Hematopoietic multipotent progenitor cell treated with erythropoietin and hydrocortisone succinate and interleukin-3 and kit ligand, for 15 days (in vitro differentiated cells): ENCODE data around the gene COL26A1.

Source experiments
- DNase-seq: peaks from one replicate; pipeline ENCODE4 v3.0.0-alpha.2; 2015; ENCODE audit warnings: low spot score

COL26A1 gene

DNA sequence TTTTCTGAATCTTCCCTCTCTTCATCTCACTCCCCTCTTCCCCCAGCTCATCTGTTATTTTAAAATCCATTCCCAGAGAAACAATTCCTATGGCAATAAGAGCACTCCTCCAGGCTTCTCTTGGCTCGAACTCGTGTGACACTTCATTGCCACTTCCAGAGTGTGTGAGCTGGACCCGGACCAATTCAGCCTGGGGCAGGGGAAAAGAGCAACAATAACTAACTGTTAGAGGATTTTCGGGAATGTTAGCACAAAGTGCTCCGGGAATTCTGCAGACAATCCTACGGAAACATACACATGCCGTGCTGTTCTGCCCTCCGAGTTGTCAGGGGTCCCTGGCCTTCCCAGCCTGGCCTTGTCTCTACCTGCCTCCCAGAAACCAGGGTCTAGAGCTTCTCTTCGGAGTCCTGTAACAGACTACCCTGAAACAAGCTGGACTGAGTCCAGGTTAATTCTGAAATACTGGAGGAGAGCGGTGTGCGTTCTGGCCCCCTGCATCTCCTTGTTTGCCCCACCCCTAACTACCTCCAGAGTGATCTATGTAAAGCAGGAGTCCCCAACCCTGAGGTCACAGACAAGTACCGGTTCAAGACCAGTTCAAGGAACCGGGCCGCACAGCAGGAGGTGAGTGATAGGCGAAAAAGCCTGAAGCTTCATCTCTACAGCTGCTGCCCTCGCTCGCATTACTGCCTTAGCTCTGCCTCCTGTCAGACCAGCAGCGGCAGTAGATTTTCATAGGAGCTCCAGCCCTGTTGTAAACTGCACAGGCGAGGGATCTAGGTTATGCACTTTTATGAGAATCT is 11.3 kb downstream of the COL26A1 start:
- no peak for DNase-seq

DNA sequence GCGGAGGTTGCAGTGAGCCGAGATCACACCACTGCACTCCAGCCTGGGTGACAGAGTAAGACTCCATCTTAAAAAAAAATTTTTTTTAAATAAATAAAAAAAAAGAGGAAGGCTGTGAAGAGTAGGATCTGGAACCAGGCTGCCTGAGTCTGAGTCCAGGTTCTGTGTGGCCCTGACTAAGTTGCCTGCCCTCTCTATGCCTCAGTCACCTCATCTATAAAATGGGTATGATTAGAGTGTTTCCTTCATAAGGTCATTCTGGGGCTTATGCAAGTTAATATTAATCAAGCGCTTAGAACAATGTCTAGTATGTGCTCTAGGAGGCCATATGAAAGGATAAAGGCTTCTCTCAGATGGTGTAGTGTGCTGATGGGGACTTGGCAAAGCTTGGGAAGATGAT is 12.3 kb downstream of the COL26A1 start:
- no peak for DNase-seq

DNA sequence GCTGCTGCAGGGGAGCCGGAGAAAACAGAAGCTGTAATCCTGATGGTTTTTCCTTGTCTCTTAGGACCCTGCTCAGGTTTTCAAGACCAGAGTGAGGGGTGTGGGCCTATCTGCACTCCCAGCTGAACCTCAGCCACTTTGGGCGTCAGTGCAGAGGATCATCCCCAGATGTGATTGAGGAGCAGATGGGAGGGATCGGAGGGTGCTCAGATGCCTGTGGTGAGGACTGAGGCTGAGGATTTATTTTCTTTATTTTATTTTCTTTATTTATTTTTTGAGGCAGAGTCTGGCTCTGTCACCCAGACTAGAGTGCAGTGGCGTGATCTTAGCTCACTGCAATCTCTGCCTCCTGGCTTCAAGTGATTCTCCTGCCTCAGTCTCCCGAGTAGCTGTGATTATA is 13.9 kb downstream of the COL26A1 start:
- no peak for DNase-seq

DNA sequence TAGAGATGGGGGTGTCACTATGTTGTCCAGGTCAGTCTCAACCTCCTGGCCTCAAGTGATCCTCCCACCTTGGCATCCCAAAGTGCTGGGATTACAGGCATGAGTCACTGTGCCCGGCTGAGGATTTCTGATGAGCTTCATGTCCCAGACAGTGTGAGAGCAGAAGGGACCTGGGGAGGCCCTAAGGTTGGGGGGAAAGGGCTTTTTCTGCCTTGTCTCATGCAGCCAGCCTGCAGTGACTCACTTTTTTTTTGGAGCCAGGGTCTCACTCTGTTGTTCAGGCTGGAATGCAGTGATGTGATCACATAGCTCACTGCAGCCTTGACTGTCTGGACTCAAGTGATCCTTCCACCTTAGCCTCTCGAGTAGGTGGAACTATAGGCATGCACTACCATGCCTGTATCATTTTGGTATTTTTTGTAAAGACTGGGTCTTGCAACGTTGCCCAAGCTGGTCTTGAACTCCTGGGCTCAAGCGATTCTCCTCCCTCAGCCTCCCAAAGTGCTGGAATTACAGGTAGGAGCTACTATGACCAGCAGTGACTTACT is 14.6 kb downstream of the COL26A1 start:
- DNase-seq = no peak

DNA sequence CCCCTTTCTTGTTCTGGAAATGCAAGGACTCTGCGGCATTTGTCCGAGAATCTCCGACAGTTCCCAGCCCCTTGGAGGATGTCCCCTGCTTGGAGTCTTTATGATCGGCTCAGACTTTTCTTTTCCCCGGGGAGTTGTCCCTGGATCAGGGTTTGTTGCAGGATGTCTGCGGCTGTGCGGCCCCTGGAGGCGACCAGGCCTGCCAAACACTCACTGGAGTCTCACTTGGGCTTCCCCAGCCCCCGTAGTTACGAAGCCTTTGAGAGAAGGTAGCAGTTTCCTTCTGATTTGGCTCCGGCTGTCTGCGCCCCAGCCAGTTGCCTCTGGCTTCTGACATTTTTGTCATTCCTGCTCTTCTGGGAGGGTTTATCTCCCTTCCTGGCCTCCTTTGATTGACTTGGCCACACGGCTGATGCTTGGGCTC is 16.1 kb downstream of the COL26A1 start:
- DNase-seq = no peak

DNA sequence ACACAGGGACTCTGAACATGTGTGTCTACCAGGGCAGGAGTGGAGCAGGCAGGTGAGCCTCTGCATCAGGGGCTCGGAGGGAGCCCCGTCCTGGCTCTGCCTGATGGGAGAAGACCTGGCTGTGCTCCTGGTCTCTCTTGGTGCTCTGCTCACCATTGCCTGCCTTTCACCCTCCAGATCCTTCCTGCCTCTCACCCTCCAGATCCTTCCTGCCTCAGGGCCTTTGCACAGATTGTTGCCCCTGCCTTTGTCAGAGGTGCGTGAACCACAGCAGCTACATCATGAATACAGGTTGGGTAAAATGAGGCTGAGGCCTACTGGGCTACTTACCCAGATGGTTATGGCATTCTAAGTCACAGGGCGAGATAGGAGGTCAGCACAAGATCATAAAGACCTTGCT is 16.6 kb downstream of the COL26A1 start:
- no peak for DNase-seq

DNA sequence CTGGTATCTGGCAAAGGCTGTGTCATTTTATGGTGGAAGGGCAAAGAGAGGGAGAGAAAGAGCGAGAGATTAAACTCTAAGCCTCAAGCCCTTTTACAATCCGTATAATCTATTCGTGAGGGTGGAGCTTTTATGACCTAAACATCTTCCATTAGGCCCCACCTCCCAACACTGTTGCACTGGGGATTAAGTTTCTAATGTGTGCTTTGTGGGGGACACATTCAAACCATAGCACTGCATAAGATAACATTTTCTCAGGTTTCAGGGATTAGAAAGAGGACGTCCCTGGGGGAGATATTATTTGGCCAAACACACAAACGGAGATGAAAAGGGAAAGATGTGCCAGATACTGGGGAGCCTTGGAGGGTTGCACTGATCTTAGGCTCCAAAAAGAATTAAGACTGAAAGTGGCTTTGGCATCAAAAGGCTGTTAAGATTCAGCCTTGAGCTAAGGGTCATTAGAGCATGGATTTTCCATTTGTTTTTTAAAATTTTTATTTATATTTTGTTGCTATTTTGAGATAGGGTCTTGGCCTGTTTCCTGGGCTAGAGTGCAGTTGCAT is 19.0 kb downstream of the COL26A1 start:
- DNase-seq = no peak

DNA sequence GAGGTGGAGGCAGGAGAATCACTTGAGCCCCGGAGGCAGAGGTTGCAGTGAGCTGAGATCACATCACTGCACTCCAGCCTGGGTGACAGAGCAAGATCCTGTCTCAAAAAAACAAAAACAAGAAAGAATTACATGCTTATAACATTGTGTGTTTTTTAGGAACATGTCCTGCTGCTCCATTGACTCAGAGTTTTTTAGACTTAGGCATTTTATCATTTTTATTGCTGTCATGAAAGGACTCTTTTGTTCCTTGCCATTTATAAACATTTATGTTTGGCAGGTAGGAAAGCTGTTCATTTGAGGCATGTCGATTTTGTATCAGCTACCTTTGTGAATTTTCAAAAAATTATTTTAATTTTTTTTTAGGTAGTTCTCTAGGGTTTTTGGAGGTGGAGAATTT is 20.3 kb downstream of the COL26A1 start:
- DNase-seq = no peak

DNA sequence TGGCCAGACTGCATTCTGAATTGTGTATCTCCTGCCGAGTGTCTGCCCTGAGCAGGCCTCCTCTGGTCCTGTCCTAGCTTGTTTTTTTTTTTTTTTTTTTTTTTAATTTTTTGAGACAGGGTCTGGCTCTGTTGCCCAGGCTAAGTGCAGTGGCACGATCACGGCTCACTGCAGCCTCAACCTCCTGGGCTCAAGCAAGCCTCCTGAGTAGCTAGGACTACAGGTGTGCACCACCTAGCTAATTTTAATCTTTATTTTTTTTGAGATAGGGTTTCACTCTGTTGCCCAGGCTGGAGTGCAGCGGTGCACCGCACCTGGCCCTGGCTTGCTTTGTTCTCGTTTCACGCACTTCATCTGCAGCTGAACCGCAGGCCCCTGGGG is 23.5 kb downstream of the COL26A1 start:
- DNase-seq = no peak

DNA sequence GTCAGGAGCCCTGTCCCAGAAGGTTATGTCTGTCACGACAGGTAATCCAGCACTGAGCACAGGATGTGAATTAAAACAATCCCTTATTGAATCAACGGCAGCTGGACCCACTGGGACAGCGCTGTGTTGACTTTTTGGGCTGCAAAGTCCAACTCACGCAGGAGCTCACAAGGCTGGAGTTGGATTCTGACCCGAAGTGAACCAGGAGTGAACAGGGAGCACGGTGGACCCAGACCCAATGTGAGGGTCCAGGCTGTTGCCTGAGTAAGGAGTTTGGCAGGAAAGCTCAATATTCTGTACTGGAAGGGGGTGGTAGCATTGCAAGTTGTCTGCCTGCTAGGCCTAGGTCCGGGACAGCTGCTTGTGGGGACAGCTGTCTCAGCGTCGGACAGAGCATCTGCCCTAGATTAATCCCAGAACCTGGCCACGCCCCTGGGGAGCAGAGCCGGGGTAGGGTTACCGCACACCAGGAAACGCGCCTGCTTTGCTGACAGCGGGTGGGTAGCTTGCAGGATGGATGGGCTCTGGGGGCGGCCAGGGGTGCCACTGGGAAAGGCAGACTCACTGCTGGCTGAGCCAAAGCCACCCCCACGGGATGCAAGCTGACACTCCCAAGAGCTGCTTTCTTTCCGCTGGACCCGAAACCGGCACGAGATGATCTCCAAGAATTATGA is 24.0 kb downstream of the COL26A1 start:
- DNase-seq = no peak

DNA sequence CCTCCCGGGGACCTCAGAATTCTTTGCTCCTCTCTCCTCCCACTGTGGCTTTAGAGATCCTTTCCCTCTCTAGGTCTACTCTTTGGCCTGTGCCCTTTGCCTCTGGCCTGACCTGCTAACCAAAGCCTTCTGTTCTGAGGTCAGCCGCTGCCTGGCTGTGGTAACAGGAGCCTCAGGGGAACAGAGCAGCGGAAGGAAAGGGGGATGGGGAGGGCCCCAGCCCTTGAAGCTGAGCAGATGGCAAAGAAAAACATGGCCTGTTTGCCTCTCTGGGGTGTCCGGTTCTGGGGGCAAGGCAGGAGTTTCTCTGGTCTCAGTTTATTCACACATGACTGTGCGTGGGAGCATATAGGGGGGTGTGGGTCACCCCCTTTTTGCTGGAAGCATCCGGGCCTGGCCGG is 28.2 kb downstream of the COL26A1 start:
- DNase-seq = no peak

DNA sequence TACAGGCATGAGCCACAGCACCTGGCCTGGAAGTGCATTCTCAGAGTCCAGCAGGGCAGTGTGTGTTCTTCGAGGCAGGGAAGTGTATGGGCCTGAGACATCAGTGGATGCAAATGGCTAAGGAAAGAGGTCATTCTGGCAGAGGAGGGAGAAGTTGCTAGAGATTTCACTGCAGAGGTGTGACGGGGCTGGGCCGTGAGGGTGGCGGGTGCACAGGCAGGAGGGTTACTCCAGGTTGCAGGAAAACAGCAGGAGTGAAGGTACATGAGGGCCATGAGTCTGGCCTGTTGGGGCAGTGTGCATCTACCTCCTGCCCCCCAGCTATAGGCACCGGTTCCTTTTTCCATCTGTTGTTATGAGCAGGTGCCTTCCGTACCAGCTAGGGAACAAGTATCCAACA is 29.3 kb downstream of the COL26A1 start:
- no peak for DNase-seq

DNA sequence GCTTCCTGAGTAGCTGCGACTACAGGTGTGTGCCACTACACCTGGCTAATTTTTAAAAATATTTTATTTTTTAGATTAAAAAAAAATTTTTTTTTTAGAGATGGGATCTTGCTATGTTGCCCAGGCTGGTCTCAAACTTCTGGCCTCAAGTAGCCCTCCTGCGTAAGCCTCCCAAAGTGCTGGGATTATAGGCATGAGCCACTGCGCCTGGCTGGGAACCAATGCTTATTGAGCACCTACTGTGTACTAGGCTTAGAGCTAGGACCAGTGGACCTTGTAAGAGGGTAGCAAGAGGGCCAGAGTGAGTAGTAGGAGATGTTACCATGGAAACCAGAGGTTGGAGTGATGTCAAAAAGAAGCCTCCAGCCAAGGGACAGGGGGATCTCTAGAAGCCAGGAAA is 31.2 kb downstream of the COL26A1 start:
- DNase-seq = no peak

DNA sequence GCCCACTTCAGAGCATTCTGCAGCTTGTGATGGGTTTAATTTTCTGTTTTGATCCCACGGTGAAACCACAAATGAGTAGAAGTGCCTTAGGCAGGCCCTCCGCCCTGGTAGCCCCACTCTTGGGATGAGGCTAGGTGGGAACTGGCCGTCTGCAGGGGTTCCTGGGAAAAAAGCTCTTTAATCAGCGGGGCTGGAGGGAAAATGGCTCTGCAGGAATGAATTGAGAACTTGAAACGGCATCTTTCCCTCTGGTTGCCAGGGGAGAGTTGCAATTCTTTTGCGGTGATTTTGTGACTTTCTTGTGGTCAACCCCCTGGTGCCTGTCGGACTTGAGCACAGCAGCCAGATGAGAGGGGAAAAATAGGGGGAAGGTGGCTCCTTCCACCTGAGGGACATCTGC is 32.7 kb downstream of the COL26A1 start:
- no peak for DNase-seq

DNA sequence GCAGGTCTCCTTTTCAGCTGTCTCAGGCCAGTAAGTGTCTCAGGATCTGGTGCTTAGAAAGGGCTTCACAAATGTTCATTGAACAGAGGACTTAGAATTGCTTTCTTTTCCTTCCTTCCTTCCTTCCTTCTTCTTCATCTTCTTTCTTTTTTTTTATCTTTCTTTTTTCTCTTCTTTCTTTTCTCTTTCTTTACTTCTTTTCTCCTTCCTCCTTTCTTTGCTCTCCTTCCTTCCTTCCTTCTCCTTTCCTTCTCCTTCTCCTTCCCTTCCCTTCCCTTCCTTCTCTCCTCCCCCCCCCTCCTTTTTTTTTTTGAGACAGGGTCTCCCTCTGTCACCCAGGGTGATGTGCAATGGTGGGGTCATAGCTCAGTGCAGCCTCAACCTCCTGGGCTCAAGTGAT is 34.6 kb downstream of the COL26A1 start:
- no peak for DNase-seq

DNA sequence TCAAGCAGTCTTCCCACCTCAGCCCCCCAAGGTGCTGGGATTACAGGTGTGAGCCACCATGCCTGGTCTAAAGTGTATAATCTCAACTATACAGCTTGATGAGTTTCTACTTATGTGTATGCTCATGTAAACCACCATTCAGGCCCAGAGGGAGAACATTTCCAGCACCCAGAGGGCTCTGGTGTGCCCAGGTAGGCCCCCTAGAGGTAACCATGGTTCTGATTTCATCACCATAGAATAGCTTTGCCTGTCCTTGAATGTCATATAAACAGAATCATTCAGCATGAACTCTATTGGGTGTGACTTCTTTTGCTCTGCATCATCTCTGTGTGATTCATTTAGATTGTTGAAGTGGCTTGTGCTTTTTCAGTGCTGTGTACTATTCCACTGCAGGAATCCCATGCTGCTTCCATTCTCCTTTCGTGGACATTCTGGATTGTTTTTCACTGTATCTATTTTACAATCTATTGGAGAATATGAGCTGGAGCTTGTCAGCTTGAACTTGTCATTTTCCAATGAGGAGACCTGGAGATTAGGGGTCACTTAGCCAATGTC is 35.2 kb downstream of the COL26A1 start:
- DNase-seq = no peak

DNA sequence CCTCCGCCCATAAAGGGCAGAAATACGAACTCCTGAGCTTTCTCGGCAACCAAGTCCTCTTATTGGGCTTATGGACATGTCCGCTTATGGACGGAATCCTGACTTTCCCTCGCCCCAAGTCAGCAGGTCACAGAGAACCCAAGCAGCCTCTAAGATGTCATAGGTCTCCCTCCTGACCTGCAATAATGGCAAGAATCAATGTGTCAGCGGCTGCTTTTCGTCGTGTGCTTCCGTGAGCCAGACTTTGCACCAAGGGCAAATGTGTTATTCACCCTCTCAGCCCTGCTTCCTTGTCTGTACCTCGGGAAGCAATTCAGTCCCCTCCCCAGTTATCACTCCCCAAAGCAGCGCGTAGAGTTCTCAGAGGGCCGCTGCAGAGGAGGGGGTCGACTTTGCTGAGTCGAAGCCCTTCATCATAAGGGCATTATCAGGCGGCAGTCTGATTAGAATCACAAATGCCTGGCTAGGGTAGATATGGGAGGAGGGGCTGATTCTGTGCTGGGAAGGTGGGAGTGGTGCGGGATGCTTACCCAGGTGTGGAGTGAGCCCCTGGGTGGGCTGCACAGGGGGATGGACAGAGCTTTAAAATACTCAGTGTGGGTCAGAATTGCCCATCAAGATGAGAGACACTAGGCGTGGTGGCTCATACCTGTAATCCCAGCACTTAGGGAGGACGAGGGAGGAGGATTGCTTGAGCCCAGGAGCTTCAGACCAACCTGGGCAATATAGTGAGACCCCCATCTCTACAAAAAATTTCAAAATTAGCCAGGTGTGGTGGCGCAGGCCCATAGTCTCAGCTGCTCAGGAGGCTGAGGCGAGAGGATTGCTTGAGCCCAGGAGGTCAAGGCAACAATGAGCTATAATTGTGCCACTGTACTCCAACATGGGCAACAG is 36.0 kb downstream of the COL26A1 start:
- DNase-seq = no peak

DNA sequence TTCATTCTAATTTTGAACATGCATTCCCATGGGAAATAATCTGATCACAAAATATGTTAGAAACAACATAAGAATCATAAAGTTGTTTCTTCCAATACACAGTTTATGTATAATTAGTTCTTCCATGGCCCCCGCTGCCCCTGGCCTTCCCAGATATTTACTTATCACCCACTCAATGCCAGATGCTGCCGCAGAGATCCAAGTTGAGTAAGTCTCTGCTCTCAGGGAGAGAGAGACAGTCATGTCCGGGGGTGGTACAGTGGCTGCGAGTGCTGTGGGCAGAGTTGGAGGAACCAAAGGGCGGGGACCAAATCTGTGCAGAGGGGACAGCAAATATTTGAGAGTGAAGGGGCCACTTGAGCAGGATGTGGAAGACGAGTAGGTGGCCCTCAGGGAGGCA is 37.1 kb downstream of the COL26A1 start:
- DNase-seq = no peak

DNA sequence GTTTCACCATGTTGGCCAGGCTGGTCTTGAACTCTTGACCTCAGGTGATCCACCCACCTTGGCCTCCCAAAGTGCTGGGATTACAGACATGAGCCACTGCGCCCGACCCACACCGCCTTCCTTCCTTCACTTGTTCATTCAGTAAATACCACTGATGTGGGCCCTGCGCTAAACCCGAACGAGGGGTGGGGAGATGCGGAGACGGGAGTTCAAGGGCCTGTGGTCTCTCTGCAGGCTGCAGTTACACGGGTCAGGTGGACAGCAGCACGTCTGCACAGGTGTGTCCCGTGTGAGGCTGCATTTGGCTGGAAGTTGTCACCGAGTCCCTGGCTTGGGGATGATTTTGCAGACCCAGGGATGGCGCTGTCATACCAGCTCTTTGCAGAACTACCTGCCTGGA is 38.1 kb downstream of the COL26A1 start:
- no peak for DNase-seq

DNA sequence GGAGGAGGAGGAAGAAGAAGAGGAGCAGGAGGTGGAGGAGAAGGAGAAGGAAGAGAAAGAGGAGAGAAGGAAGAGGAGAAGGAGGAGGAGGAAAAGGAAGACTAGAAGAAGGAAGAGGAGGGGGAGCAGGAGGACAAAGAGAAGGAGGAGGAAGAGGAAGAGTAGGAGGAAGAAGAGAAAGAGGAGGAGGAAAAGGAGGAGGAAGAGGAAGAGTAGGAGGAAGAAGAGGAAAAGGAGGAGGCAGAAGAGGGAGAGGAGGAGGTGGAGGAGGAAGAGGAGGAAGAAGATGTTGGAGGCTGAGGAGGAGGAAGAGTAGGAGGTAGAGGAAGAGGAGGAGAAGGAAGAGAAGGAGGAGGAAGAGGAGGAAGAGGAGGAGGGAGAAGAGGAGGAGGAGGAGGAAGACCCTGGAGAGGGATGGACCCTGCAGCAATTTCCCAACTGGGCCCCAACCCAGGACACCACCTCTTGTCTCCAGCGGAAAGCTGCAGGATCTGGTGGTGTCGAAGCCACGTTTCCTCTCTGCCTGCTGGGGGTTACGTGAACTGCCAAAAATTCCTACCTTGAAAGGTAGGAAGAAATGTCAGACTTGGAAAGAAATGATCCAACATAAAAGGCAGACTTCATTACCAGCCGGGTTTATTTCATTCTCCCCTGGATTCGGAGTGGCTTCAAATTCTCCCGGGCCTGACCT is 38.9 kb downstream of the COL26A1 start:
- DNase-seq = no peak

DNA sequence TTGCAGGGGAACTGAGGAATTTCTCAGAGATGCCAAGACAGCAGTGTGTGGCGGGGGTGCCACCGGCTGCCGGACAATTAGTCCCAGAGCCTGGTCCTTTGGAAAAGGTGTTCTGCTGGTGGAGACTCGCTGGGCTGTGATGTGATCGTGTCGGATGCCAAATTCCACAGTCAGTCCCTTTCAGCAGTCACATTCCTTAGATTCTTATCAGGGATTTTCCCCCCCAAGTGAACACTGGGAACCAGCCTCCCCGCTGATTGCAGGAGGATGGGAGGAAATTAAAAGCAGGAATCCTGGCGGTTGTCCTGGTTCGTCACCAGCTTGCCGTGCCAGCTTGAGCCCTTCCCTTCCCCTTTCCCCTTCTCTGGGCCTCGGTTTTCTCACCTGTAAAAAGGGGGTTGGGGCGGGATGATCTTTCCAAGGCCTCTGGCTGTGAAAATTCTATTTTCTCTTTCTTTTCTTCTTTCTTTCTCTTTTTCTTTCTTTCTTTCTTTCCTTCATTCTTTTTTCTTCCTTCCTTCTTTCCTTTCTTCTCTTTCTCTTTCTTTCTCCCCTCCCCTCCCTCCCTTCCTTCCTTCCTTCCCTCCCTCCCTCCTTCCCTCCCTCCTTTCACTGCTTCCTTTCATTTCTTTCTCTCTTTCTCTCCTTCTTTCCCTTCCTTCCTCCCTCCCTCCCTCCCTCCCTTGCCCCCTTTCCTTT is 39.6 kb downstream of the COL26A1 start:
- DNase-seq = no peak
